BJ (cell line): Measurements from ENCODE around the gene PKDCC. TPM values are rescaled to one million over a fixed set of nuclear protein-coding genes. Genes with fewer than 3 reads are reported as not detected.

Experiments
- CTCF ChIA-PET: fragments of 350-600 bp; formaldehyde crosslinking; extraction: SDS; loops from one replicate; lab custom pipeline; 2021; ENCODE audit warnings: antibody characterized with exemption, inconsistent platforms; lab: Yijun Ruan, JAX
- POLR2A ChIA-PET: fragments of 300-600 bp; sonication (Branson Sonifier 250); formaldehyde crosslinking; extraction: SDS; loops from one replicate; lab custom pipeline; 2021; ENCODE audit warnings: antibody characterized with exemption; lab: Charles Lee
- DNase-seq: peaks from one replicate; pipeline ENCODE4 v3.0.0-alpha.2; 2011; ENCODE audit warnings: low read depth
- H3K27me3 ChIP-seq: 2 replicates; pipeline ENCODE4 v1.6.0; 2011; ENCODE audit warnings: low read length; ENCODE audit not compliant: control insufficient read depth, insufficient read depth
- H3K36me3 ChIP-seq: 2 replicates; pipeline ENCODE4 v1.5.1; 2011; ENCODE audit warnings: low read length; ENCODE audit not compliant: control insufficient read depth, insufficient read depth
- H3K4me3 ChIP-seq: 2 replicates; pipeline ENCODE4 v1.5.1; 2011; ENCODE audit warnings: low read depth, mild to moderate bottlenecking, control low read depth, low read length
- CTCF ChIP-seq: IDR thresholded peaks from 2 replicates; pipeline ENCODE4 v1.5.1; 2011; ENCODE audit warnings: low read depth, mild to moderate bottlenecking, control low read depth, inconsistent platforms, low read length, moderate library complexity; ENCODE audit not compliant: insufficient read depth
- polyA plus RNA-seq: library from polyadenylated mRNA; depleted of rRNA; stranded (reverse); fragments of >200 nt; gene quantifications from 2 replicates; pipeline ENCODE4 v1.2.3, GENCODE V29; 2011

The PKDCC gene
- polyA plus RNA-seq, 1 experiment, result 6.6 TPM

GRCh38 chr2:42067521-42067920, 19.7 kb downstream of the PKDCC start:
- POLR2A ChIA-PET, result no interaction called here

GRCh38 chr2:42068571-42069178, 20.9 kb downstream of the PKDCC start:
- no peak for DNase-seq
- POLR2A ChIA-PET, result no interaction called here
- Histone ChIP-seq H3K27me3 (peaks cover 22% of the 10 kb centered on the region), H3K36me3 (no peaks in the 10 kb centered on the region), H3K4me3 (no peak overlapping the region)
- no peak for TF ChIP-seq CTCF
- CTCF ChIA-PET, result interaction anchor here (0.8 to 1.7 kb wide), 8 partner anchors 15 to 215 kb away, joined by 3 to 8 read pairs (median 3); partner anchors contain the start of gene PKDCC

More at GRCh38 chr2:42067521-42067920, 19.7 kb downstream of the PKDCC start:
- no peak for TF ChIP-seq CTCF
- DNase-seq, result no peak
- no peak overlapping the region for H3K4me3 ChIP-seq
- no peaks in the 10 kb centered on the region for H3K36me3 ChIP-seq
- H3K27me3 ChIP-seq, result peaks cover 19% of the 10 kb centered on the region
- CTCF ChIA-PET, result interaction anchor here (0.8 to 1.2 kb wide), 2 partner anchors 19 to 20 kb away, joined by 3 to 5 read pairs; partner anchors contain the start of gene PKDCC

DNA sequence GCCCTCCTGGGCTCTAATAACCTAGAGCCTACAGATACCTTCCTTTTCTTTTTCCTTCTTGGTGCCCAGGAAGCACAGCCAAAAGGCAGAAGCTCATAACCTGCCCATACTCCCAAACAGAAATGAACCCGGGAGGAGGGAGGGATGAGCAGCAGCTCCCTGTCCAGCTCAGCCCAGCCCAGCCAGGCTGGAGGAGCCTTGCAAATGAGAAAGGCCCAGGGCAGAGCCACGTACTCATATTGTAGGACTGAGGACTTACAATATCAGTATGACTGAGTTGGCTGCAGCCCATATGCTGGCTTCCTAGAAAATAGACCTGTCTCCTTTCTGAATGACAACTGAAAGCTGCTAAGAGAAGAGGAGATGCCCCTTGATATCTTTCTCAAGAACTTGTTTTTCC, 21.7 kb downstream of the PKDCC start:
- no peaks in the 10 kb centered on the region for H3K36me3 ChIP-seq
- CTCF ChIA-PET, result interaction anchor here (0.8 to 1.7 kb wide), 5 partner anchors 18 to 216 kb away, joined by 3 to 8 read pairs (median 3); no protein-coding TSS in a partner anchor
- peaks cover 24% of the 10 kb centered on the region for H3K27me3 ChIP-seq
- POLR2A ChIA-PET, result no interaction called here
- DNase-seq, result no peak
- no peak for TF ChIP-seq CTCF
- H3K4me3 ChIP-seq, result no peak overlapping the region

DNA sequence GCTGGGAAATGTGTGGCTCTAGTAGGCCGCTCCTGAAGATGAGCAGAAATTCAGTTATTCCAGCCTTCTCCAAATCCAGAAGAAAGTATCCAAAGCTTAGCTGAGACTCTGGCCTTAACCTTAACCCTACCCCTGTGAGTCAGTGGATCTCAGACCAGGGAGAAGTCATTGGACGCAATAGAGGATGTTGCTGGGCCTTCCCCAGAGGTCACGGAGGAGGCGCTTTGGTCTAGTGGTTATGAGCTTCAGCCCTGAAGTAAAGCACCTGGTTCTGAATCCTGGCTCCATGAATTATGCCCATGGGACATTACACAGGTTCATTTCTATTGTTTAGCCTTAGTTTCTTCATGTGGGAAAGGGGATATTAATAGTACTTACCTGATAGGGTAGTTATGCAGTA, 24.0 kb downstream of the PKDCC start:
- Histone ChIP-seq H3K27me3 (peaks cover 29% of the 10 kb centered on the region), H3K4me3 (no peak overlapping the region), H3K36me3 (no peaks in the 10 kb centered on the region)
- POLR2A ChIA-PET, result no interaction called here
- no peak for DNase-seq
- TF ChIP-seq CTCF, result no peak
- CTCF ChIA-PET, result interaction anchor here (1.3 to 5.5 kb wide), 4 partner anchors 15 to 218 kb away, joined by 5 to 25 read pairs (median 12); no protein-coding TSS in a partner anchor

- ChIA-PET POLR2A (no interaction called here), CTCF (interaction anchor here (1.3 to 5.5 kb wide), 4 partner anchors 15 to 219 kb away, joined by 5 to 25 read pairs (median 12); no protein-coding TSS in a partner anchor)
- H3K27me3 ChIP-seq, result peaks cover 29% of the 10 kb centered on the region
These were observed 24.7 kb downstream of the PKDCC start for GRCh38 chr2:42072349-42073118.

More at GRCh38 chr2:42072349-42073118, 24.7 kb downstream of the PKDCC start:
- H3K36me3 ChIP-seq, result no peaks in the 10 kb centered on the region
- no peak for DNase-seq
- H3K4me3 ChIP-seq, result no peak overlapping the region
- TF ChIP-seq CTCF, result no peak
